Measurements from ENCODE around the gene MRM2.
"Not testable (repeated sequence)": the region's sequence is repeated elsewhere in the genome, so short reads cannot be mapped to it uniquely, and the experiment has no call there.

Gene MRM2

GRCh38 chr7:2241580-2242540 is at the start of gene MRM2, which contains the start of gene NUDT1:
MRM2 (minus strand) TSS chr7:2242205; CDS start chr7:2242169, 36 bp downstream.
NUDT1 (plus strand) TSS chr7:2242226; CDS start chr7:2244575, 2,349 bp downstream.
- DNase-seq (ENCODE audit: low read depth in 2 of 2), result peak; percentile 77 to 78

- no peak for DNase-seq (ENCODE audit: low read depth in 2 of 2)
Measured at GRCh38 chr7:2290877-2291276, 48.9 kb upstream of the MRM2 start.

GRCh38 chr7:2289621-2290020 is 47.6 kb upstream of the MRM2 start:
- DNase-seq (ENCODE audit: low read depth in 2 of 2), result no peak

GRCh38 chr7:2289111-2289586 is 47.1 kb upstream of the MRM2 start:
- DNase-seq (ENCODE audit: low read depth in 2 of 2), result no peak

- no peak for DNase-seq (ENCODE audit: low read depth in 2 of 2)
Measured at GRCh38 chr7:2288503-2288902, 46.5 kb upstream of the MRM2 start.

GRCh38 chr7:2287745-2288144 is 45.7 kb upstream of the MRM2 start:
- DNase-seq (ENCODE audit: low read depth in 2 of 2), result no peak

GRCh38 chr7:2283074-2283473 is 41.1 kb upstream of the MRM2 start:
- DNase-seq (ENCODE audit: low read depth in 2 of 2), result no peak

GRCh38 chr7:2282185-2282751 is 40.3 kb upstream of the MRM2 start:
- DNase-seq (ENCODE audit: low read depth in 2 of 2), result no peak

- no peak for DNase-seq (ENCODE audit: low read depth in 2 of 2)
Measured at GRCh38 chr7:2281541-2281940, 39.5 kb upstream of the MRM2 start.

- DNase-seq (ENCODE audit: low read depth in 2 of 2), result no peak
Measured at GRCh38 chr7:2280424-2280823, 38.4 kb upstream of the MRM2 start.

GRCh38 chr7:2279896-2280295 is 37.9 kb upstream of the MRM2 start:
- no peak for DNase-seq (ENCODE audit: low read depth in 2 of 2)

GRCh38 chr7:2278026-2278425 is 36.0 kb upstream of the MRM2 start:
- DNase-seq (ENCODE audit: low read depth in 2 of 2), result no peak

GRCh38 chr7:2276107-2276506 is 34.1 kb upstream of the MRM2 start:
- no peak for DNase-seq (ENCODE audit: low read depth in 2 of 2)

GRCh38 chr7:2275101-2275500 is 33.1 kb upstream of the MRM2 start:
- no peak for DNase-seq (ENCODE audit: low read depth in 2 of 2)

- no peak for DNase-seq (ENCODE audit: low read depth in 2 of 2)
Measured at GRCh38 chr7:2274666-2275065, 32.7 kb upstream of the MRM2 start.

GRCh38 chr7:2273866-2274265 is 31.9 kb upstream of the MRM2 start:
- no peak for DNase-seq (ENCODE audit: low read depth in 2 of 2)

- no peak for DNase-seq (ENCODE audit: low read depth in 2 of 2)
Measured at GRCh38 chr7:2272031-2272430, 30.0 kb upstream of the MRM2 start.

- DNase-seq (ENCODE audit: low read depth in 2 of 2), result no peak
Measured at GRCh38 chr7:2271273-2272026, 29.4 kb upstream of the MRM2 start.

- no peak for DNase-seq (ENCODE audit: low read depth in 2 of 2)
Measured at GRCh38 chr7:2270495-2270894, 28.5 kb upstream of the MRM2 start.

GRCh38 chr7:2269991-2270460 is 28.0 kb upstream of the MRM2 start:
- DNase-seq (ENCODE audit: low read depth in 2 of 2), result no peak

GRCh38 chr7:2269089-2269990 is 27.3 kb upstream of the MRM2 start:
- DNase-seq (ENCODE audit: low read depth in 2 of 2), result not testable (repeated sequence)
